Keratinocyte (primary cell): ENCODE data around the gene FNDC3B. TPM values are rescaled to one million over a fixed set of nuclear protein-coding genes. Genes with fewer than 3 reads are reported as not detected.

Experiments
- DNase-seq: peaks from one replicate; pipeline ENCODE4 v3.0.0-alpha.2; 2011; ENCODE audit warnings: low read depth, missing footprints, low spot score
- FAIRE-seq: peaks from 2 replicates; lab custom pipeline; 2011; peaks lifted over from hg19 to GRCh38; lab: Jason Lieb, UNC
- H2AFZ ChIP-seq: 2 replicates; pipeline ENCODE4 v1.6.0; 2012; ENCODE audit warnings: low read length, control low read depth, inconsistent platforms; ENCODE audit not compliant: control insufficient read depth
- H3K27ac ChIP-seq: 2 replicates; pipeline ENCODE4 v1.5.1; 2011; ENCODE audit warnings: low read length; ENCODE audit not compliant: control insufficient read depth, insufficient read depth
- H3K27me3 ChIP-seq: 3 replicates; pipeline ENCODE4 v1.6.0; 2011; ENCODE audit warnings: low read length; ENCODE audit not compliant: control insufficient read depth, insufficient read depth; ENCODE audit errors: extremely low read depth
- H3K36me3 ChIP-seq, 2 experiments: 2 replicates in 1 of 2; 3 replicates in 1 of 2; pipeline ENCODE4 v1.5.1; 2011; ENCODE audit warnings: low read length in 2 of 2, mild to moderate bottlenecking in 1 of 2; ENCODE audit not compliant: control insufficient read depth in 2 of 2, insufficient read depth in 2 of 2; ENCODE audit errors: extremely low read depth in 1 of 2
- H3K4me1 ChIP-seq: 3 replicates; pipeline ENCODE4 v1.5.1; 2011; ENCODE audit warnings: low read length; ENCODE audit not compliant: control insufficient read depth, insufficient read depth; ENCODE audit errors: extremely low read depth
- H3K4me2 ChIP-seq: 3 replicates; pipeline ENCODE4 v1.6.0; 2011; ENCODE audit warnings: low read depth, low read length; ENCODE audit not compliant: control insufficient read depth, insufficient read depth; ENCODE audit errors: extremely low read depth
- H3K4me3 ChIP-seq, 3 experiments: fragments of 200-600 bp in 1 of 3; sonication (generic) in 1 of 3; 2 replicates in 2 of 3; 3 replicates in 1 of 3; pipeline ENCODE4 v1.5.1; 2011 to 2016; ENCODE audit warnings: low read length in 3 of 3, mild to moderate bottlenecking in 3 of 3, control low read depth in 2 of 3, inconsistent platforms in 1 of 3, low read depth in 1 of 3, mixed read lengths in 1 of 3, mixed run types in 1 of 3, moderate library complexity in 1 of 3; ENCODE audit not compliant: control insufficient read depth in 2 of 3, insufficient read depth in 2 of 3; ENCODE audit errors: extremely low read depth in 1 of 3
- H3K79me2 ChIP-seq: 2 replicates; pipeline ENCODE4 v1.6.0; 2012; ENCODE audit warnings: low read length; ENCODE audit not compliant: control insufficient read depth, insufficient read depth
- H3K9ac ChIP-seq: 3 replicates; pipeline ENCODE4 v1.6.0; 2011; ENCODE audit warnings: low read length; ENCODE audit not compliant: control insufficient read depth, insufficient read depth; ENCODE audit errors: extremely low read depth
- H3K9me1 ChIP-seq: 3 replicates; pipeline ENCODE4 v1.6.0; 2011; ENCODE audit warnings: low read length; ENCODE audit not compliant: control insufficient read depth, insufficient read depth; ENCODE audit errors: extremely low read depth
- H3K9me3 ChIP-seq: 2 replicates; pipeline ENCODE4 v1.5.1; 2012; ENCODE audit warnings: low read depth, low read length; ENCODE audit not compliant: control insufficient read depth
- H4K20me1 ChIP-seq: 3 replicates; pipeline ENCODE4 v1.6.0; 2011; ENCODE audit warnings: low read length; ENCODE audit not compliant: control insufficient read depth, insufficient read depth; ENCODE audit errors: extremely low read depth
- EZH2 ChIP-seq: IDR thresholded peaks from one replicate; pipeline ENCODE4 v1.6.1; 2012; ENCODE audit warnings: inconsistent platforms, mild to moderate bottlenecking, low read length, moderate library complexity
- dilution Hi-C: fragments of 300-500 bp; cut with MboI; formaldehyde crosslinking; loops from one replicate; pipeline ENCODE4 v1.7.0; 2020; ENCODE audit warnings: low sequenced_read_pairs; ENCODE audit not compliant: extremely low pct_ligation_motif_present
- polyA plus RNA-seq, 5 experiments: library from polyadenylated mRNA; depleted of rRNA in 3 of 5; stranded (reverse) in 3 of 5; stranded (forward) in 1 of 5; unstranded in 1 of 5; fragments of >200 nt; gene quantifications; 1 replicate in 1 of 5; 2 replicates in 3 of 5; 3 replicates in 1 of 5; pipeline versions ENCODE4 v1.2.1 to v1.2.3, GENCODE V29; 2011 to 2012; ENCODE audit warnings: missing spikeins in 2 of 5, low read depth in 1 of 5, low replicate concordance in 1 of 5
- TF ChIP-seq, protein P1 (sequence below), 3 experiments: IDR thresholded peaks in 1 of 3; conservative IDR thresholded peaks in 1 of 3; optimal IDR thresholded peaks in 1 of 3; 2 replicates in 2 of 3; 3 replicates in 1 of 3; pipeline versions ENCODE3 to v1.5.1; 2011; ENCODE audit warnings: low read length in 3 of 3, mild to moderate bottlenecking in 3 of 3, moderate library complexity in 2 of 3, control low read depth in 1 of 3, inconsistent platforms in 1 of 3; ENCODE audit not compliant: insufficient read depth in 2 of 3; ENCODE audit errors: extremely low read depth in 1 of 3

The FNDC3B gene
- polyA plus RNA-seq, 1 donor (not counting 4 experiments of a cell fraction or from before 2014, with no cell fraction given) = 31.4 TPM

GRCh38 chr3:172184106-172184822 lies 144.9 kb downstream of the FNDC3B start:
- no peaks in the 10 kb centered on the region for H3K9me3 ChIP-seq
- H4K20me1 ChIP-seq = peaks cover 3% of the 10 kb centered on the region
- H3K27ac ChIP-seq = no peak overlapping the region
- H3K9me1 ChIP-seq = peaks cover 2% of the 10 kb centered on the region
- FAIRE-seq = no peak
- no peak overlapping the region for H3K4me3 ChIP-seq
- no peak overlapping the region for H3K4me2 ChIP-seq
- H2AFZ ChIP-seq = no peak overlapping the region
- peaks cover 21% of the 10 kb centered on the region for H3K4me1 ChIP-seq
- peaks cover 58% of the 10 kb centered on the region for H3K79me2 ChIP-seq
- no peak for DNase-seq
- dilution Hi-C loops = no loop called here
- TF ChIP-seq, protein P1, sequence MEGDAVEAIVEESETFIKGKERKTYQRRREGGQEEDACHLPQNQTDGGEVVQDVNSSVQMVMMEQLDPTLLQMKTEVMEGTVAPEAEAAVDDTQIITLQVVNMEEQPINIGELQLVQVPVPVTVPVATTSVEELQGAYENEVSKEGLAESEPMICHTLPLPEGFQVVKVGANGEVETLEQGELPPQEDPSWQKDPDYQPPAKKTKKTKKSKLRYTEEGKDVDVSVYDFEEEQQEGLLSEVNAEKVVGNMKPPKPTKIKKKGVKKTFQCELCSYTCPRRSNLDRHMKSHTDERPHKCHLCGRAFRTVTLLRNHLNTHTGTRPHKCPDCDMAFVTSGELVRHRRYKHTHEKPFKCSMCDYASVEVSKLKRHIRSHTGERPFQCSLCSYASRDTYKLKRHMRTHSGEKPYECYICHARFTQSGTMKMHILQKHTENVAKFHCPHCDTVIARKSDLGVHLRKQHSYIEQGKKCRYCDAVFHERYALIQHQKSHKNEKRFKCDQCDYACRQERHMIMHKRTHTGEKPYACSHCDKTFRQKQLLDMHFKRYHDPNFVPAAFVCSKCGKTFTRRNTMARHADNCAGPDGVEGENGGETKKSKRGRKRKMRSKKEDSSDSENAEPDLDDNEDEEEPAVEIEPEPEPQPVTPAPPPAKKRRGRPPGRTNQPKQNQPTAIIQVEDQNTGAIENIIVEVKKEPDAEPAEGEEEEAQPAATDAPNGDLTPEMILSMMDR (optimal IDR thresholded peaks at IDR 0.05 in 1 of 3, IDR thresholded peaks at IDR 0.05 in 1 of 3, conservative IDR thresholded peaks at IDR 0.05 in 1 of 3; ENCODE audit: extremely low read depth in 1 of 3, insufficient read depth in 2 of 3, low read length in 3 of 3) = no peak
- no peak for TF ChIP-seq EZH2
- no peaks in the 10 kb centered on the region for H3K27me3 ChIP-seq
- peaks cover 3 to 4% of the 10 kb centered on the region in 2 experiments for H3K36me3 ChIP-seq
- H3K9ac ChIP-seq = no peak overlapping the region

GRCh38 chr3:172185907-172186306 lies 146.5 kb downstream of the FNDC3B start:
- Histone ChIP-seq H4K20me1 (peaks cover 3% of the 10 kb centered on the region), H3K36me3 (peaks cover 3 to 6% of the 10 kb centered on the region in 2 experiments), H3K9me3 (no peaks in the 10 kb centered on the region), H3K9me1 (peaks cover 2% of the 10 kb centered on the region), H3K79me2 (peaks cover 50% of the 10 kb centered on the region), H3K27ac (no peak overlapping the region), H3K9ac (no peak overlapping the region), H2AFZ (no peak overlapping the region), H3K4me3 (no peak overlapping the region), H3K27me3 (no peaks in the 10 kb centered on the region), H3K4me2 (no peak overlapping the region), H3K4me1 (peaks cover 20% of the 10 kb centered on the region)
- no peak for FAIRE-seq
- no peak for TF ChIP-seq EZH2
- TF ChIP-seq, protein P1 (optimal IDR thresholded peaks at IDR 0.05 in 1 of 3, IDR thresholded peaks at IDR 0.05 in 1 of 3, conservative IDR thresholded peaks at IDR 0.05 in 1 of 3; ENCODE audit: extremely low read depth in 1 of 3, insufficient read depth in 2 of 3, low read length in 3 of 3) = no peak
- no peak for DNase-seq
- dilution Hi-C loops = no loop called here
